Measurements from ENCODE around the gene PFDN4. TPM values are rescaled to one million over a fixed set of nuclear protein-coding genes. Genes with fewer than 3 reads are reported as not detected.

The PFDN4 gene
- total and polyA plus RNA-seq, 2 of the 13 experiments (the other 11 are each of a cell fraction or from before 2014, with no cell fraction given), result 59.8 to 227 TPM

DNA sequence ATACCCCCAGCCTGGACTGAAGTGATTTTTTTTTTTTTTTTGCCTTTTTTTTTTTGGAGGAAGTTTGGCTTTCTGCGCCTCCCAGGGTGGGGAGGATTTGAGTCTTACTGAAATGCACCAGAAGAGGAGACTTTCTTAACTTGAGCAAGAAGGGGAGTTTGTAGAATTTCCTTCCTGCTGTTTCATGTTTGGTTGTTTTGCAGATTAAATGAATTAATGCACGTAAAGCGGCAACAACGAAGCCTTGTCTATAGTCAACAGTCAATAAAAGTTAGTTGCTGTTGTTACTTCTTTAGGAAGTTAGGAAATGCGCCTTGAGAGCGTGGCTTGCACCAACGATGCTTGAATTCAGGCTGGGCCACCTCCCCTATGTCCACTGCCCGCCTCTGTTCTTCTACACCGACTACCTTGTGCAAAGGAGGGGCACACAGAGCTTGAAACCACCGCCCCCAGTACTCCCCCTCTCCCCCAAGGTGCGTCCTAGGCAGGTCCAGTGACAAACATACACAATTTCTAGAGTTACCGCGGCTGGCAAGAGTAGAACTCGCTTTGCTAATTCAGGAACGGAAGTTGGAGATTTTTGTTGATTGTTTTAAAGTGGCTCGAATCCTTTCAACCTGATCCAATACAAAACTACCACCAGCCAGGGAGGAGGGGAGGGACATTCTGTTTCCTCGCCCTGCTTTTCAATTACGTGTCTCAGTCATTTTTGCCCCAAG is 33.3 kb upstream of the PFDN4 start (continued):
- TF ChIP-seq SOX13 (IDR thresholded peaks at IDR 0.05), result no peak
- TF ChIP-seq SOX13 (CRISPR knock-in tag; conservative IDR thresholded peaks at IDR 0.05 in 1 of 2, IDR thresholded peaks at IDR 0.05 in 1 of 2), result no peak
- no peak for TF ChIP-seq KLF12 (CRISPR knock-in tag; IDR thresholded peaks at IDR 0.05; ENCODE audit: borderline replicate concordance)
- 0 out of 2 replicates have a peak, but pooled peaks have one; percentile 18 for TF ChIP-seq ZNF713 (CRISPR knock-in tag; IDR thresholded peaks at IDR 0.05)
- TF ChIP-seq NAIF1 (CRISPR knock-in tag; IDR thresholded peaks at IDR 0.05; ENCODE audit: borderline replicate concordance), result no peak
- TF ChIP-seq, protein P1, sequence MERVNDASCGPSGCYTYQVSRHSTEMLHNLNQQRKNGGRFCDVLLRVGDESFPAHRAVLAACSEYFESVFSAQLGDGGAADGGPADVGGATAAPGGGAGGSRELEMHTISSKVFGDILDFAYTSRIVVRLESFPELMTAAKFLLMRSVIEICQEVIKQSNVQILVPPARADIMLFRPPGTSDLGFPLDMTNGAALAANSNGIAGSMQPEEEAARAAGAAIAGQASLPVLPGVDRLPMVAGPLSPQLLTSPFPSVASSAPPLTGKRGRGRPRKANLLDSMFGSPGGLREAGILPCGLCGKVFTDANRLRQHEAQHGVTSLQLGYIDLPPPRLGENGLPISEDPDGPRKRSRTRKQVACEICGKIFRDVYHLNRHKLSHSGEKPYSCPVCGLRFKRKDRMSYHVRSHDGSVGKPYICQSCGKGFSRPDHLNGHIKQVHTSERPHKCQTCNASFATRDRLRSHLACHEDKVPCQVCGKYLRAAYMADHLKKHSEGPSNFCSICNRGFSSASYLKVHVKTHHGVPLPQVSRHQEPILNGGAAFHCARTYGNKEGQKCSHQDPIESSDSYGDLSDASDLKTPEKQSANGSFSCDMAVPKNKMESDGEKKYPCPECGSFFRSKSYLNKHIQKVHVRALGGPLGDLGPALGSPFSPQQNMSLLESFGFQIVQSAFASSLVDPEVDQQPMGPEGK (CRISPR knock-in tag; IDR thresholded peaks at IDR 0.05), result peak; percentile 51; the same call in 1 of the 2 replicates
- TF ChIP-seq, protein P2, sequence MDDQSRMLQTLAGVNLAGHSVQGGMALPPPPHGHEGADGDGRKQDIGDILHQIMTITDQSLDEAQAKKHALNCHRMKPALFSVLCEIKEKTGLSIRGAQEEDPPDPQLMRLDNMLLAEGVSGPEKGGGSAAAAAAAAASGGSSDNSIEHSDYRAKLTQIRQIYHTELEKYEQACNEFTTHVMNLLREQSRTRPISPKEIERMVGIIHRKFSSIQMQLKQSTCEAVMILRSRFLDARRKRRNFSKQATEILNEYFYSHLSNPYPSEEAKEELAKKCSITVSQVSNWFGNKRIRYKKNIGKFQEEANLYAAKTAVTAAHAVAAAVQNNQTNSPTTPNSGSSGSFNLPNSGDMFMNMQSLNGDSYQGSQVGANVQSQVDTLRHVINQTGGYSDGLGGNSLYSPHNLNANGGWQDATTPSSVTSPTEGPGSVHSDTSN (CRISPR knock-in tag; IDR thresholded peaks at IDR 0.05; ENCODE audit: borderline replicate concordance), result 0 out of 2 replicates have a peak, but pooled peaks have one; percentile 4

GRCh38 chr20:54176610-54177009 is 31.3 kb upstream of the PFDN4 start:
- CTCF ChIA-PET (ENCODE audit: low intra/inter-chr PET ratio, low total read pairs), result no interaction called here
- Histone ChIP-seq H3K9ac (ENCODE audit: insufficient read depth, low read depth, low read length) (no peak overlapping the region), H3K4me2 (ENCODE audit: low read depth, low read length) (no peak overlapping the region), H4K20me1 (ENCODE audit: insufficient read depth, low read length) (no peaks in the 10 kb centered on the region), H3K79me2 (ENCODE audit: insufficient read depth, low read length) (no peaks in the 10 kb centered on the region), H3K27me3 (ENCODE audit: control insufficient read depth in 1 of 2, insufficient read depth in 2 of 2, low read length in 2 of 2) (no peaks in the 10 kb centered on the region), H3K4me1 (ENCODE audit: insufficient read depth, low read length) (peaks cover 59% of the 10 kb centered on the region), H2AFZ (ENCODE audit: low read length) (no peak overlapping the region), H3K9me3 (ENCODE audit: low read length) (no peaks in the 10 kb centered on the region), H3K27ac (ENCODE audit: extremely low read length, insufficient read depth, low read length) (no peak overlapping the region), H3K4me3 (replicated peaks in 1 of 3; ENCODE audit: insufficient read depth in 1 of 3, low read depth in 2 of 3, low read length in 3 of 3) (no peak overlapping the region), H3K36me3 (replicated peaks in 1 of 2; ENCODE audit: control insufficient read depth in 1 of 2, insufficient read depth in 2 of 2, low read length in 2 of 2) (no peaks in the 10 kb centered on the region)
- no TSS peak for BruUV-seq (replicated peaks)
- intact Hi-C loops (cut with micrococcal nuclease; ENCODE audit: unreplicated experiment), result loop anchor here (2.0 kb wide), 1 partner anchor 18 kb away; no protein-coding TSS in a partner anchor
- FAIRE-seq (no peak), ATAC-seq (no peak), DNase-seq (ENCODE audit: low spot score) (no peak)
- WGBS (ENCODE audit: low lambda C conversion rate), result 98% methylated on average over 2 of the region's 2 CpGs
- POLR2A ChIA-PET, result interaction anchor here (1.9 to 4.4 kb wide), 4 partner anchors 18 to 73 kb away, joined by 7 to 22 read pairs (median 16); no protein-coding TSS in a partner anchor
- in situ Hi-C loops (cut with HindIII; ENCODE audit: extremely low pct_ligation_motif_present, low pct_unique_long_range_greater_than_20kb), result no loop called here
- TF ChIP-seq HDAC2 (CRISPR knock-in tag; IDR thresholded peaks at IDR 0.05) (no peak), RBM39 (IDR thresholded peaks at IDR 0.05; ENCODE audit: low read depth, low read length, poor library complexity, severe bottlenecking) (no peak), EZH2 (conservative IDR thresholded peaks at IDR 0.05; ENCODE audit: low read depth, low read length) (no peak), ZNF567 (CRISPR knock-in tag; IDR thresholded peaks at IDR 0.05; ENCODE audit: borderline replicate concordance) (no peak), ZNF101 (CRISPR knock-in tag; IDR thresholded peaks at IDR 0.05; ENCODE audit: borderline replicate concordance, low read depth) (no peak), ZNF550 (CRISPR knock-in tag; IDR thresholded peaks at IDR 0.05; ENCODE audit: borderline replicate concordance) (no peak), BCL3 (CRISPR knock-in tag; IDR thresholded peaks at IDR 0.05) (no peak), ZNF264 (CRISPR knock-in tag; IDR thresholded peaks at IDR 0.05) (no peak), ZNF788 (CRISPR knock-in tag; IDR thresholded peaks at IDR 0.05; ENCODE audit: borderline replicate concordance) (no peak)
